HepG2 (cell line): Measurements from ENCODE around the gene CPNE5. TPM values are rescaled to one million over a fixed set of nuclear protein-coding genes. Genes with fewer than 3 reads are reported as not detected.
A peak's percentile ranks its signal among the peaks of the same experiment; 100 is the strongest.

Source experiments
- EZH2 ChIP-seq: conservative IDR thresholded peaks from 2 replicates; pipeline ENCODE4 v1.6.1; 2012; ENCODE audit warnings: mild to moderate bottlenecking, low read depth, low read length, moderate library complexity
- GFI1 ChIP-seq: sonication (generic); formaldehyde crosslinking; IDR thresholded peaks from 2 replicates; pipeline ENCODE4 v1.5.0; 2020; ENCODE audit warnings: missing genetic modification reagents, mild to moderate bottlenecking, borderline replicate concordance
- KLF6 ChIP-seq: IDR thresholded peaks from 2 replicates; pipeline ENCODE4 v1.8.0; 2016; ENCODE audit warnings: missing biosample characterization, missing genetic modification reagents
- TAF15 ChIP-seq: fragments of 200-400 bp; formaldehyde crosslinking; IDR thresholded peaks from one replicate; pipeline ENCODE4 v1.6.1; 2018; ENCODE audit warnings: mild to moderate bottlenecking, low read depth, low read length; ENCODE audit not compliant: poor library complexity, severe bottlenecking
- ZFX ChIP-seq: sonication (generic); formaldehyde crosslinking; IDR thresholded peaks from 2 replicates; pipeline ENCODE4 v1.4.0; 2020; ENCODE audit warnings: mild to moderate bottlenecking, low read depth, missing genetic modification reagents, moderate library complexity
- ZNF451 ChIP-seq: sonication (generic); formaldehyde crosslinking; IDR thresholded peaks from 2 replicates; pipeline ENCODE4 v1.5.0; 2020; ENCODE audit warnings: mild to moderate bottlenecking, missing genetic modification reagents
- ZNF672 ChIP-seq: sonication (generic); formaldehyde crosslinking; IDR thresholded peaks from 2 replicates; pipeline ENCODE4 v1.8.1; 2022; ENCODE audit warnings: missing genetic modification reagents
- ZSCAN25 ChIP-seq: sonication (generic); formaldehyde crosslinking; IDR thresholded peaks from 2 replicates; pipeline ENCODE4 v1.8.0; 2022; ENCODE audit warnings: mild to moderate bottlenecking, missing genetic modification reagents
- ZSCAN30 ChIP-seq: sonication (generic); formaldehyde crosslinking; IDR thresholded peaks from 2 replicates; pipeline ENCODE4 v1.5.0; 2020; ENCODE audit warnings: mild to moderate bottlenecking, missing genetic modification reagents
- polyA plus RNA-seq, 8 experiments: library from polyadenylated mRNA; depleted of rRNA in 3 of 8; stranded (reverse) in 7 of 8; unstranded in 1 of 8; fragments of >200 nt; fragmentation: Illumina TruSeq in 4 of 8; extraction: Trizol in 4 of 8; gene quantifications; 2 replicates each; pipeline versions ENCODE4 v1.2.1 to v1.2.3, GENCODE V29; 2011 to 2016; ENCODE audit warnings: low read depth in 4 of 8, missing spikeins in 1 of 8, mixed read lengths in 1 of 8; ENCODE audit not compliant: insufficient read depth in 1 of 8
- total RNA-seq, 5 experiments: library from RNA; depleted of rRNA; stranded (reverse); fragments of >200 nt; fragmentation: Illumina TruSeq; extraction: Trizol; gene quantifications; 2 replicates each; pipeline ENCODE4 v1.2.3, GENCODE V29; 2016; ENCODE audit warnings: low read depth in 1 of 5
- TF ChIP-seq, protein P1 (sequence below): IDR thresholded peaks from 2 replicates; pipeline ENCODE4 v1.6.1; 2016; ENCODE audit warnings: missing biosample characterization, missing genetic modification reagents, low read depth
- TF ChIP-seq, protein P2 (sequence below): sonication (generic); formaldehyde crosslinking; IDR thresholded peaks from 2 replicates; pipeline ENCODE4 v1.9.0; 2021; ENCODE audit warnings: missing genetic modification reagents, borderline replicate concordance
- TF ChIP-seq, protein P3 (sequence below): sonication (generic); formaldehyde crosslinking; IDR thresholded peaks from 2 replicates; pipeline ENCODE4 v1.9.0; 2022; ENCODE audit warnings: missing genetic modification reagents, mild to moderate bottlenecking, borderline replicate concordance
- TF ChIP-seq, protein P4 (sequence below): IDR thresholded peaks from 2 replicates; pipeline ENCODE4 v1.6.1; 2018; ENCODE audit warnings: missing genetic modification reagents

CPNE5 gene
- total and polyA plus RNA-seq, 2 of the 13 experiments (the other 11 are each of a cell fraction or from before 2014, with no cell fraction given) = 0.16 TPM; not detected in 1

DNA sequence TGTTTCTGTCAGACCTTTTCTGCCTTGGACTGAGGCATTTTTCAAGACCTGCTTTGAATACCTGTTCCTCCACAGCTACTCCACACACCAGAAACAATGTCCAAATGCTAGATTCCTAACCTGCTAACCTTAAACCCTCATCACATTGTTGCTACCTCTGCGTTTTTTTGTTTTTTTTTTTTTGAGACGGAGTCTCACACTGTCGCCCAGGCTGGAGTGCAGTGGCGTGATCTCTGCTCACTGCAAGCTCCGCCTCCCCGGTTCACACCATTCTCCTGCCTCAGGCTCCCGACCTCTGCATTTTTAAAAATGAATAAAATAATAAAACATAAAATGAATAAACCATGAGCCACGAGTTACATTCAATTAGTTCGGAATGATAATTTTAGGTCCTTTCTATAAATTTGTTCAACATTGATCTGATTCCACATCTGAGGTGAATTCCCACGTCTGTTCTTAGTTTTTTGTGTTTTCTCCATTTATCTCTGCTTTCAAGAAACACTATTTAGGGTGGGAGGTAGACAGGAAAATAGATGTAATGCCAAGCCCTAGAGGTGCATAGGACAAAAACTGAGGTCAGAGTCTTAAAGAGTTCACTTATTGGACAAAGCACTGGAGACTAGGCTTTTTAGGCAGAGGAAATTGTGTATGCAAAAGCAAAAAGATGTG lies 47.8 kb upstream of the CPNE5 start (continued):
- TF ChIP-seq, protein P1, sequence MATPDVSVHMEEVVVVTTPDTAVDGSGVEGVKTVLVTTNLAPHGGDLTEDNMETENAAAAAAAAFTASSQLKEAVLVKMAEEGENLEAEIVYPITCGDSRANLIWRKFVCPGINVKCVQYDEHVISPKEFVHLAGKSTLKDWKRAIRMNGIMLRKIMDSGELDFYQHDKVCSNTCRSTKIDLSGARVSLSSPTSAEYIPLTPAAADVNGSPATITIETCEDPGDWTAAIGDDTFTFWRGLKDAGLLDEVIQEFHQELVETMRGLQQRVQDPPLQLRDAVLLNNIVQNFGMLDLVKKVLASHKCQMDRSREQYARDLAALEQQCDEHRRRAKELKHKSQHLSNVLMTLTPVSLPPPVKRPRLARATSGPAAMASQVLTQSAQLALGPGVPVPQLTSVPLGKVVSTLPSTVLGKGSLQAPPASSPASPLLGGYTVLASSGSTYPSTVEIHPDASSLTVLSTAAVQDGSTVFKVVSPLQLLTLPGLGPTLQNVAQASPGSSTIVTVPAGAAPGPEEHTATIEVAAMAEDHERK = no peak
- TF ChIP-seq KLF6 (CRISPR knock-in tag) = no peak
- no peak for TF ChIP-seq ZNF672 (CRISPR knock-in tag)
- TF ChIP-seq, protein P2, sequence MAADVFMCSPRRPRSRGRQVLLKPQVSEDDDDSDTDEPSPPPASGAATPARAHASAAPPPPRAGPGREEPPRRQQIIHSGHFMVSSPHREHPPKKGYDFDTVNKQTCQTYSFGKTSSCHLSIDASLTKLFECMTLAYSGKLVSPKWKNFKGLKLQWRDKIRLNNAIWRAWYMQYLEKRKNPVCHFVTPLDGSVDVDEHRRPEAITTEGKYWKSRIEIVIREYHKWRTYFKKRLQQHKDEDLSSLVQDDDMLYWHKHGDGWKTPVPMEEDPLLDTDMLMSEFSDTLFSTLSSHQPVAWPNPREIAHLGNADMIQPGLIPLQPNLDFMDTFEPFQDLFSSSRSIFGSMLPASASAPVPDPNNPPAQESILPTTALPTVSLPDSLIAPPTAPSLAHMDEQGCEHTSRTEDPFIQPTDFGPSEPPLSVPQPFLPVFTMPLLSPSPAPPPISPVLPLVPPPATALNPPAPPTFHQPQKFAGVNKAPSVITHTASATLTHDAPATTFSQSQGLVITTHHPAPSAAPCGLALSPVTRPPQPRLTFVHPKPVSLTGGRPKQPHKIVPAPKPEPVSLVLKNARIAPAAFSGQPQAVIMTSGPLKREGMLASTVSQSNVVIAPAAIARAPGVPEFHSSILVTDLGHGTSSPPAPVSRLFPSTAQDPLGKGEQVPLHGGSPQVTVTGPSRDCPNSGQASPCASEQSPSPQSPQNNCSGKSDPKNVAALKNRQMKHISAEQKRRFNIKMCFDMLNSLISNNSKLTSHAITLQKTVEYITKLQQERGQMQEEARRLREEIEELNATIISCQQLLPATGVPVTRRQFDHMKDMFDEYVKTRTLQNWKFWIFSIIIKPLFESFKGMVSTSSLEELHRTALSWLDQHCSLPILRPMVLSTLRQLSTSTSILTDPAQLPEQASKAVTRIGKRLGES = no peak
- TF ChIP-seq, protein P3, sequence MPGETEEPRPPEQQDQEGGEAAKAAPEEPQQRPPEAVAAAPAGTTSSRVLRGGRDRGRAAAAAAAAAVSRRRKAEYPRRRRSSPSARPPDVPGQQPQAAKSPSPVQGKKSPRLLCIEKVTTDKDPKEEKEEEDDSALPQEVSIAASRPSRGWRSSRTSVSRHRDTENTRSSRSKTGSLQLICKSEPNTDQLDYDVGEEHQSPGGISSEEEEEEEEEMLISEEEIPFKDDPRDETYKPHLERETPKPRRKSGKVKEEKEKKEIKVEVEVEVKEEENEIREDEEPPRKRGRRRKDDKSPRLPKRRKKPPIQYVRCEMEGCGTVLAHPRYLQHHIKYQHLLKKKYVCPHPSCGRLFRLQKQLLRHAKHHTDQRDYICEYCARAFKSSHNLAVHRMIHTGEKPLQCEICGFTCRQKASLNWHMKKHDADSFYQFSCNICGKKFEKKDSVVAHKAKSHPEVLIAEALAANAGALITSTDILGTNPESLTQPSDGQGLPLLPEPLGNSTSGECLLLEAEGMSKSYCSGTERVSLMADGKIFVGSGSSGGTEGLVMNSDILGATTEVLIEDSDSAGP (CRISPR knock-in tag) = no peak
- 0 out of 2 replicates have a peak, but pooled peaks have one; percentile 33 for TF ChIP-seq GFI1 (CRISPR knock-in tag)
- TF ChIP-seq ZNF451 (CRISPR knock-in tag) = no peak
- no peak for TF ChIP-seq ZFX
- TF ChIP-seq, protein P4, sequence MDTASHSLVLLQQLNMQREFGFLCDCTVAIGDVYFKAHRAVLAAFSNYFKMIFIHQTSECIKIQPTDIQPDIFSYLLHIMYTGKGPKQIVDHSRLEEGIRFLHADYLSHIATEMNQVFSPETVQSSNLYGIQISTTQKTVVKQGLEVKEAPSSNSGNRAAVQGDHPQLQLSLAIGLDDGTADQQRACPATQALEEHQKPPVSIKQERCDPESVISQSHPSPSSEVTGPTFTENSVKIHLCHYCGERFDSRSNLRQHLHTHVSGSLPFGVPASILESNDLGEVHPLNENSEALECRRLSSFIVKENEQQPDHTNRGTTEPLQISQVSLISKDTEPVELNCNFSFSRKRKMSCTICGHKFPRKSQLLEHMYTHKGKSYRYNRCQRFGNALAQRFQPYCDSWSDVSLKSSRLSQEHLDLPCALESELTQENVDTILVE (CRISPR knock-in tag) = no peak
- TF ChIP-seq EZH2 = no peak
- TF ChIP-seq ZSCAN25 (CRISPR knock-in tag) = 0 out of 2 replicates have a peak, but pooled peaks have one; percentile 19
- TF ChIP-seq TAF15 = no peak
- TF ChIP-seq ZSCAN30 (CRISPR knock-in tag) = no peak
